Activated CD4-positive, alpha-beta T cell treated with anti-CD3 and anti-CD28 coated beads for 1 hour (primary cell): ENCODE results near the gene LARP1.
"Not testable (repeated sequence)": the region's sequence is repeated elsewhere in the genome, so short reads cannot be mapped to it uniquely, and the experiment has no call there.

Experiments used
- DNase-seq: peaks from one replicate; pipeline ENCODE4 v3.0.0-alpha.2; 2020

LARP1 gene

GRCh38 chr5:154832804-154833203 lies 77.6 kb downstream of the LARP1 start:
- not testable (repeated sequence) for DNase-seq

GRCh38 chr5:154834053-154834452 lies 78.9 kb downstream of the LARP1 start:
- DNase-seq = no peak

- DNase-seq = not testable (repeated sequence)
Measured at GRCh38 chr5:154835701-154836052, 80.5 kb downstream of the LARP1 start.

- no peak for DNase-seq
Measured at GRCh38 chr5:154836225-154836624, 81.0 kb downstream of the LARP1 start.

GRCh38 chr5:154837009-154837901 lies 82.1 kb downstream of the LARP1 start:
- DNase-seq = no peak

GRCh38 chr5:154840435-154841272 lies 85.5 kb downstream of the LARP1 start:
- DNase-seq = no peak

- no peak for DNase-seq
Measured at GRCh38 chr5:154841273-154841661, 86.1 kb downstream of the LARP1 start.

- no peak for DNase-seq
Measured at GRCh38 chr5:154842689-154843530, 87.7 kb downstream of the LARP1 start.

- DNase-seq = no peak
Measured at GRCh38 chr5:154844809-154845208, 89.6 kb downstream of the LARP1 start.

GRCh38 chr5:154849264-154849785 lies 94.1 kb downstream of the LARP1 start:
- no peak for DNase-seq

- DNase-seq = no peak
Measured at GRCh38 chr5:154849791-154850201, 94.6 kb downstream of the LARP1 start.

GRCh38 chr5:154850255-154851062 lies 95.3 kb downstream of the LARP1 start, which contains the start of gene FAXDC2:
TSS of gene FAXDC2 (minus strand) at chr5:154850603. CDS start at chr5:154838178, 12,425 bp downstream.
- DNase-seq = no peak

GRCh38 chr5:154851351-154851750 lies 96.2 kb downstream of the LARP1 start:
- no peak for DNase-seq

- DNase-seq = peak; percentile 80
Measured at GRCh38 chr5:154857530-154858296, 102.5 kb downstream of the LARP1 start.

- DNase-seq = peak; percentile 96
Measured at GRCh38 chr5:154858297-154858971, 103.3 kb downstream of the LARP1 start, which contains the start of gene CNOT8. TSS of gene CNOT8 (plus strand) at chr5:154858627. CDS start at chr5:154863279, 4,652 bp downstream.

- no peak for DNase-seq
Measured at GRCh38 chr5:154858972-154859871, 104.0 kb downstream of the LARP1 start.

GRCh38 chr5:154860123-154860522 lies 104.9 kb downstream of the LARP1 start:
- no peak for DNase-seq

- DNase-seq = no peak
Measured at GRCh38 chr5:154860765-154861164, 105.6 kb downstream of the LARP1 start.

- DNase-seq = no peak
Measured at GRCh38 chr5:154861946-154862345, 106.8 kb downstream of the LARP1 start.
